Effector memory CD8-positive, alpha-beta T cell (primary cell): Measurements from ENCODE around the gene PPP1R2.

ENCODE experiments used
- ATAC-seq: fragments of 150-1000 bp; cut with Tn5 transposase; replicated peaks from 2 replicates; pipeline ENCODE4 v1.10.0; 2021; ENCODE audit warnings: mild to moderate bottlenecking, moderate library complexity
- DNase-seq, 3 experiments: peaks; one replicate each; pipeline ENCODE4 v3.0.0; 2021
- H3K27ac Mint-ChIP-seq, 2 donors: one replicate each; pipeline ENCODE4 v1.8.0; 2022; ENCODE audit warnings: mild to moderate bottlenecking in 2 of 2, mixed read lengths in 2 of 2, moderate library complexity in 2 of 2
- H3K27me3 Mint-ChIP-seq, 2 donors: one replicate each; pipeline ENCODE4 v1.8.0; 2022; ENCODE audit warnings: mixed read lengths in 2 of 2
- H3K36me3 Mint-ChIP-seq: one replicate; pipeline ENCODE4 v1.8.0; 2022; ENCODE audit warnings: mild to moderate bottlenecking, moderate library complexity, mixed read lengths; ENCODE audit not compliant: insufficient read depth
- H3K4me1 Mint-ChIP-seq, 2 donors: one replicate each; pipeline ENCODE4 v1.8.0; 2022; ENCODE audit warnings: low read depth in 2 of 2, mixed read lengths in 2 of 2
- H3K4me3 Mint-ChIP-seq, 2 donors: one replicate each; pipeline ENCODE4 v1.8.0; 2022; ENCODE audit warnings: mild to moderate bottlenecking in 2 of 2, mixed read lengths in 2 of 2, moderate library complexity in 2 of 2
- H3K9me3 Mint-ChIP-seq, 2 donors: one replicate each; pipeline ENCODE4 v1.8.0; 2022; ENCODE audit warnings: mixed read lengths in 2 of 2

The PPP1R2 gene

GRCh38 chr3:195543500-195544229, 540 bp upstream of the PPP1R2 start:
- Mint-ChIP-seq H3K9me3 (no peaks in the 10 kb centered on the region), H3K27me3 (no peaks in the 10 kb centered on the region), H3K27ac (peak overlapping the region; percentile 94 to 97), H3K4me1 (peaks cover 66 to 79% of the 10 kb centered on the region in 2 donors), H3K36me3 (peaks cover 37% of the 10 kb centered on the region), H3K4me3 (peak overlapping the region; percentile 92 to 93)
- no peak for ATAC-seq
- DNase-seq: no peak

DNA sequence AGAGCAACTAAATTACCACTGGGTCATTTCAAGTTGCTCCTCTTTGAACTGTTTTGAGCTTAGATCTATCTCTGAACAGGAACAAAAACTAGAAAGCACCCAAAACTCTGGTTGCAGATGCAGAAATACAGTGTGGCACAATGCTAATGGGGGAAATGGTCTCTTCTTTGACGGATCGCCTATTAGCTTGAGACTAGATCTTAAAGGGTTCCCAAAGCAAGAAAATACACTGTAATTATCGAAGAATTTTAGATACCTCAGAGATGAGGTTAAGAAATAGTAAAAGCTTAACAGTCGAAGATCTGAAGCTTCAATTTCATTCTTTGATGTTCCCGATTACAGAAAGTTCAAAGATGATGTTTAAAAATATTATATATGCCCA, 818 bp downstream of the PPP1R2 start:
- H3K27me3 Mint-ChIP-seq: no peaks in the 10 kb centered on the region
- H3K9me3 Mint-ChIP-seq: no peaks in the 10 kb centered on the region
- ATAC-seq (no peak), DNase-seq (no peak)
- H3K36me3 Mint-ChIP-seq: peaks cover 40% of the 10 kb centered on the region
- H3K27ac Mint-ChIP-seq: peak overlapping the region; percentile 94 to 97
- H3K4me3 Mint-ChIP-seq: peak overlapping the region; percentile 92 to 93
- H3K4me1 Mint-ChIP-seq: peaks cover 67 to 81% of the 10 kb centered on the region in 2 donors

DNA sequence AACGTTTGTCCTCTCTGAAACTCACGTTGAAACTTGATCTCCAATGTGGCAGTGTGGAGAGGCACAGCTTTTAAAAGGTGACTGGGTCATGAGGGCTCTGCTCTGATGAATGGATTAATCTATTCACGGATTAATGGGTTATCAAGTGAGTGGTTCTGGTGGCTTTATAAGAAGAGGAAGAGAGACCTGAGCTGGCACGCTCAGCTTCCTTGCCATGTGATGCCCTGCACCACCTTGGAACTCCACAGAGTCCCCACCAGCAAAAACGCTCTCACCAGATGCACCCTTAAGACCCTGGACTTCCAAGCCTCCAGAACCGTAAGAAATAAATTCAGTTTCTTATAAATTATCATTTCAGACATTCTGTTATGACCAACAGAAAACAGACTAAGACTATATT, 2.6 kb downstream of the PPP1R2 start:
- Mint-ChIP-seq H3K27me3 (no peaks in the 10 kb centered on the region), H3K36me3 (peaks cover 38% of the 10 kb centered on the region), H3K9me3 (no peaks in the 10 kb centered on the region), H3K4me1 (peaks cover 57 to 74% of the 10 kb centered on the region in 2 donors), H3K4me3 (peak overlapping the region; percentile 92 to 93), H3K27ac (peak overlapping the region; percentile 94 to 97)
- ATAC-seq: no peak
- DNase-seq: no peak

GRCh38 chr3:195540027-195540426, 3.1 kb downstream of the PPP1R2 start:
- peaks cover 42% of the 10 kb centered on the region for H3K36me3 Mint-ChIP-seq
- ATAC-seq (no peak), DNase-seq (no peak)

GRCh38 chr3:195539479-195539878, 3.6 kb downstream of the PPP1R2 start:
- no peak for ATAC-seq
- Mint-ChIP-seq H3K4me1 (peaks cover 61 to 77% of the 10 kb centered on the region in 2 donors), H3K9me3 (no peaks in the 10 kb centered on the region), H3K4me3 (peak overlapping the region; percentile 92 to 93), H3K27ac (peak overlapping the region; percentile 94 to 97), H3K36me3 (peaks cover 44% of the 10 kb centered on the region), H3K27me3 (no peaks in the 10 kb centered on the region)
- DNase-seq: no peak

More at GRCh38 chr3:195540027-195540426, 3.1 kb downstream of the PPP1R2 start:
- H3K4me3 Mint-ChIP-seq: peak overlapping the region; percentile 92 to 93
- H3K9me3 Mint-ChIP-seq: no peaks in the 10 kb centered on the region
- H3K27me3 Mint-ChIP-seq: no peaks in the 10 kb centered on the region
- H3K27ac Mint-ChIP-seq: peak overlapping the region; percentile 94 to 97
- H3K4me1 Mint-ChIP-seq: peaks cover 58 to 76% of the 10 kb centered on the region in 2 donors

- no peaks in the 10 kb centered on the region for H3K9me3 Mint-ChIP-seq
- peaks cover 38% of the 10 kb centered on the region for H3K36me3 Mint-ChIP-seq
- H3K4me1 Mint-ChIP-seq: peaks cover 64 to 79% of the 10 kb centered on the region in 2 donors
- peak; percentile 43 for ATAC-seq
- peak overlapping the region; percentile 38 to 93 for H3K4me3 Mint-ChIP-seq
- H3K27ac Mint-ChIP-seq: peak overlapping the region in 1 of 2 donors; percentile 72
- no peaks in the 10 kb centered on the region for H3K27me3 Mint-ChIP-seq
- peak in 1 of 3 experiments; percentile 21 for DNase-seq
These were observed 5.1 kb downstream of the PPP1R2 start for GRCh38 chr3:195537995-195538394.

GRCh38 chr3:195535293-195535692, 7.8 kb downstream of the PPP1R2 start:
- no peak for ATAC-seq
- H3K4me1 Mint-ChIP-seq: peaks cover 60 to 76% of the 10 kb centered on the region in 2 donors
- peak overlapping the region; percentile 37 to 59 for H3K4me3 Mint-ChIP-seq

DNA sequence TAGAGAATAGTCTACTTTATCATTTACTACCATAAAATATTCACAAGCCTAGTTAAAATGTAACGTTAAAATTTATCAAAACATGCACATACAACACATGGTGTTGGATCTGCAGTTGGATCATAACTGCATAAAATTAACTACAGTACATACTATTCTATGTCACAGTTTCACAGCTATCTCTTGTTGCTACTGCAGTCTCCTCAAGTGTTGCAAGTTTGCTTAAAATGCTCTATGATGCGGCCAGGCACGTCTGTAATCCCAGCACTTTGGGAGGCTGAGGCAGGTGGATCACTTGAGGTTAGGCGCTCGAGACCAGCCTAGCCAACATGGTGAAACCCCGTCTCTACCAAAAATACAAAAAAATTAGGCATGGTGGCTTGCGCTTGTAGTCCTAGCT, 10.3 kb downstream of the PPP1R2 start:
- Mint-ChIP-seq H3K9me3 (no peaks in the 10 kb centered on the region), H3K4me1 (peaks cover 42 to 57% of the 10 kb centered on the region in 2 donors), H3K4me3 (peak overlapping the region in 1 of 2 donors; percentile 16), H3K27ac (peak overlapping the region; percentile 29 to 61), H3K36me3 (peaks cover 48% of the 10 kb centered on the region), H3K27me3 (no peaks in the 10 kb centered on the region)
- no peak for DNase-seq
- no peak for ATAC-seq

More at GRCh38 chr3:195535293-195535692, 7.8 kb downstream of the PPP1R2 start:
- no peaks in the 10 kb centered on the region for H3K9me3 Mint-ChIP-seq
- DNase-seq: no peak
- no peaks in the 10 kb centered on the region for H3K27me3 Mint-ChIP-seq
- peaks cover 40% of the 10 kb centered on the region for H3K36me3 Mint-ChIP-seq
- peak overlapping the region; percentile 0 to 44 for H3K27ac Mint-ChIP-seq

DNA sequence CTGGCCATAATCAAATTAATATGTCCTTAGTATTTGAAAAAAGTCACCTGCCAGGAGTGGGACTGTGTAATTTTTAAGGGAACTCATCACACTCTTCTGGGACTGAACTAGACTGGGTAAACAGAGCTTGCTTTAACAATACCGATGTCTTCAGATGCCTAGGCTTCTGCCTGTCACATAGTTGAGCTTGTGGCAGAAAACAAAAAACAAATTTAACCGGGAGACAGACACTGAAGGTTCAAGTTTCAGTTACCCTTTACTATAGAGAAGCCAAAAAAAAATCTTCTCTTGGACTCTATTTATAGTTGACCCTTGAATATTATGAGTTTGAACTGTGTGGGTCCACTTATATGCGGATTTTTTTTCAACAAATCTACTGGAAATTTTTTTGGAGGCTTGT, 10.8 kb downstream of the PPP1R2 start:
- Mint-ChIP-seq H3K27ac (peak overlapping the region; percentile 2 to 61), H3K27me3 (no peaks in the 10 kb centered on the region), H3K36me3 (peaks cover 49% of the 10 kb centered on the region), H3K4me1 (peaks cover 38 to 55% of the 10 kb centered on the region in 2 donors), H3K4me3 (peak overlapping the region in 1 of 2 donors; percentile 16), H3K9me3 (no peaks in the 10 kb centered on the region)
- ATAC-seq (no peak), DNase-seq (no peak)

- peaks cover 38 to 53% of the 10 kb centered on the region in 2 donors for H3K4me1 Mint-ChIP-seq
- peak overlapping the region in 1 of 2 donors; percentile 12 for H3K4me3 Mint-ChIP-seq
- no peaks in the 10 kb centered on the region for H3K27me3 Mint-ChIP-seq
- H3K27ac Mint-ChIP-seq: peak overlapping the region; percentile 2 to 61
- no peak for ATAC-seq
- DNase-seq: no peak
- no peaks in the 10 kb centered on the region for H3K9me3 Mint-ChIP-seq
- H3K36me3 Mint-ChIP-seq: peaks cover 53% of the 10 kb centered on the region
These were observed 11.4 kb downstream of the PPP1R2 start for GRCh38 chr3:195531683-195532082.

DNA sequence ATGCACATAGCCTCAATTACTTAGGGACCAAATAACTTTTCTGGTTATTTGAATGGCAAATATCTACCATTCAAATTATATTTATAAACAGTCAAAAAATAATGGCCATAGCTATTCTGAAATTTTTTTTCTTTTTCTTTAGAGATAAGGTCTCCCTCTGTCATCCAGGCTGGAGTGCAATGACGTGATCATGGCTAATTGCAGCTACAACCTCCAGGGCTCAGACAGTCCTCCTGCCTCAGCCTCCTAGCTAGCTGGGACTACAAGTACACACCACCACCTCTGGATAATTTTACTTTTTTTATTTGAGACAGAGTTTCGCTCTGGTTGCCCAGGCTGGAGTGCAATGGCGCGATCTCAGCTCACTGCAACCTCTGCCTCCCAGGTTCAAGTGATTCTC, 16.6 kb downstream of the PPP1R2 start:
- ATAC-seq: no peak
- no peak overlapping the region for H3K4me3 Mint-ChIP-seq
- no peak overlapping the region for H3K27ac Mint-ChIP-seq
- DNase-seq: no peak
- peaks cover 16 to 33% of the 10 kb centered on the region in 2 donors for H3K4me1 Mint-ChIP-seq
- no peaks in the 10 kb centered on the region for H3K9me3 Mint-ChIP-seq
- no peaks in the 10 kb centered on the region for H3K27me3 Mint-ChIP-seq
- H3K36me3 Mint-ChIP-seq: peaks cover 82% of the 10 kb centered on the region

- peak overlapping the region; percentile 1 to 46 for H3K4me3 Mint-ChIP-seq
- H3K27me3 Mint-ChIP-seq: no peaks in the 10 kb centered on the region
- peak overlapping the region; percentile 47 to 90 for H3K27ac Mint-ChIP-seq
- H3K4me1 Mint-ChIP-seq: peaks cover 14 to 27% of the 10 kb centered on the region in 2 donors
- peaks cover 92% of the 10 kb centered on the region for H3K36me3 Mint-ChIP-seq
- no peaks in the 10 kb centered on the region for H3K9me3 Mint-ChIP-seq
- ATAC-seq: peak; percentile 43
- no peak for DNase-seq
These were observed 18.8 kb downstream of the PPP1R2 start for GRCh38 chr3:195524171-195524896.

GRCh38 chr3:195522254-195523023, 20.7 kb downstream of the PPP1R2 start:
- peak; percentile 43 for ATAC-seq
- Mint-ChIP-seq H3K36me3 (peaks cover 91% of the 10 kb centered on the region), H3K4me3 (no peak overlapping the region)

More at GRCh38 chr3:195522254-195523023, 20.7 kb downstream of the PPP1R2 start:
- DNase-seq: peak; percentile 36 to 42 (median 40)
- Mint-ChIP-seq H3K9me3 (no peaks in the 10 kb centered on the region), H3K27me3 (no peaks in the 10 kb centered on the region), H3K4me1 (peaks cover 14 to 24% of the 10 kb centered on the region in 2 donors), H3K27ac (peak overlapping the region in 1 of 2 donors; percentile 90)
